ENCODE data around the gene DYNC2I2.
"Not testable (repeated sequence)": the region's sequence is repeated elsewhere in the genome, so short reads cannot be mapped to it uniquely, and the experiment has no call there.

The DYNC2I2 gene

GRCh38 chr9:128677794-128678193 is 21.1 kb upstream of the DYNC2I2 start:
- Histone ChIP-seq H3K4me1 (ENCODE audit: control insufficient read depth, insufficient read depth, low read length) (no peaks in the 10 kb centered on the region), H3K27ac (ENCODE audit: low read depth, low read length) (no peak overlapping the region), H3K4me3 (ENCODE audit: low read length) (no peak overlapping the region), H3K27me3 (ENCODE audit: control insufficient read depth, insufficient read depth, low read length) (no peaks in the 10 kb centered on the region), H3K36me3 (ENCODE audit: control insufficient read depth, insufficient read depth, low read length) (no peaks in the 10 kb centered on the region), H3K9ac (ENCODE audit: low read length) (no peak overlapping the region)

GRCh38 chr9:128675382-128675781 is 18.7 kb upstream of the DYNC2I2 start:
- Histone ChIP-seq H3K4me3 (ENCODE audit: low read length) (no peak overlapping the region), H3K36me3 (ENCODE audit: control insufficient read depth, insufficient read depth, low read length) (no peaks in the 10 kb centered on the region), H3K4me1 (ENCODE audit: control insufficient read depth, insufficient read depth, low read length) (no peaks in the 10 kb centered on the region), H3K27ac (ENCODE audit: low read depth, low read length) (no peak overlapping the region), H3K27me3 (ENCODE audit: control insufficient read depth, insufficient read depth, low read length) (no peaks in the 10 kb centered on the region), H3K9ac (ENCODE audit: low read length) (no peak overlapping the region)

GRCh38 chr9:128669786-128670185 is 13.1 kb upstream of the DYNC2I2 start:
- H3K9ac ChIP-seq (ENCODE audit: low read length): no peak overlapping the region
- H3K4me1 ChIP-seq (ENCODE audit: control insufficient read depth, insufficient read depth, low read length): no peaks in the 10 kb centered on the region
- no peaks in the 10 kb centered on the region for H3K36me3 ChIP-seq (ENCODE audit: control insufficient read depth, insufficient read depth, low read length)
- H3K27me3 ChIP-seq (ENCODE audit: control insufficient read depth, insufficient read depth, low read length): no peaks in the 10 kb centered on the region
- no peak overlapping the region for H3K4me3 ChIP-seq (ENCODE audit: low read length)
- no peak overlapping the region for H3K27ac ChIP-seq (ENCODE audit: low read depth, low read length)

- H3K27ac ChIP-seq (ENCODE audit: low read depth, low read length); H3K27me3 ChIP-seq (ENCODE audit: control insufficient read depth, insufficient read depth, low read length); H3K4me1 ChIP-seq (ENCODE audit: control insufficient read depth, insufficient read depth, low read length); H3K36me3 ChIP-seq (ENCODE audit: control insufficient read depth, insufficient read depth, low read length); H3K9ac ChIP-seq (ENCODE audit: low read length); H3K4me3 ChIP-seq (ENCODE audit: low read length): not testable (repeated sequence)
These were observed 9.9 kb upstream of the DYNC2I2 start for GRCh38 chr9:128666481-128666941.

GRCh38 chr9:128657796-128658195 is 1.1 kb upstream of the DYNC2I2 start:
- no peak overlapping the region for H3K9ac ChIP-seq (ENCODE audit: low read length)
- H3K27ac ChIP-seq (ENCODE audit: low read depth, low read length): no peak overlapping the region
- no peaks in the 10 kb centered on the region for H3K36me3 ChIP-seq (ENCODE audit: control insufficient read depth, insufficient read depth, low read length)
- no peak overlapping the region for H3K4me3 ChIP-seq (ENCODE audit: low read length)
- no peaks in the 10 kb centered on the region for H3K27me3 ChIP-seq (ENCODE audit: control insufficient read depth, insufficient read depth, low read length)
- H3K4me1 ChIP-seq (ENCODE audit: control insufficient read depth, insufficient read depth, low read length): no peaks in the 10 kb centered on the region

- H3K27ac ChIP-seq (ENCODE audit: low read depth, low read length): peak overlapping the region; percentile 100
These were observed 677 bp upstream of the DYNC2I2 start for GRCh38 chr9:128657344-128657704.

GRCh38 chr9:128654481-128654880 is 2.2 kb downstream of the DYNC2I2 start:
- Histone ChIP-seq H3K4me1 (ENCODE audit: control insufficient read depth, insufficient read depth, low read length) (no peaks in the 10 kb centered on the region), H3K4me3 (ENCODE audit: low read length) (no peak overlapping the region), H3K27me3 (ENCODE audit: control insufficient read depth, insufficient read depth, low read length) (no peaks in the 10 kb centered on the region), H3K36me3 (ENCODE audit: control insufficient read depth, insufficient read depth, low read length) (no peaks in the 10 kb centered on the region), H3K9ac (ENCODE audit: low read length) (no peak overlapping the region), H3K27ac (ENCODE audit: low read depth, low read length) (no peak overlapping the region)

More at GRCh38 chr9:128657344-128657704, 677 bp upstream of the DYNC2I2 start:
- H3K27me3 ChIP-seq (ENCODE audit: control insufficient read depth, insufficient read depth, low read length): no peaks in the 10 kb centered on the region
- peak overlapping the region; percentile 91 for H3K4me3 ChIP-seq (ENCODE audit: low read length)
- H3K4me1 ChIP-seq (ENCODE audit: control insufficient read depth, insufficient read depth, low read length): no peaks in the 10 kb centered on the region
- no peak overlapping the region for H3K9ac ChIP-seq (ENCODE audit: low read length)
- H3K36me3 ChIP-seq (ENCODE audit: control insufficient read depth, insufficient read depth, low read length): no peaks in the 10 kb centered on the region

- Histone ChIP-seq H3K4me1 (ENCODE audit: control insufficient read depth, insufficient read depth, low read length) (no peaks in the 10 kb centered on the region), H3K9ac (ENCODE audit: low read length) (no peak overlapping the region), H3K4me3 (ENCODE audit: low read length) (no peak overlapping the region), H3K27me3 (ENCODE audit: control insufficient read depth, insufficient read depth, low read length) (no peaks in the 10 kb centered on the region), H3K36me3 (ENCODE audit: control insufficient read depth, insufficient read depth, low read length) (no peaks in the 10 kb centered on the region), H3K27ac (ENCODE audit: low read depth, low read length) (no peak overlapping the region)
These were observed 2.7 kb downstream of the DYNC2I2 start for GRCh38 chr9:128653908-128654307.

- Histone ChIP-seq H3K4me3 (ENCODE audit: low read length) (no peak overlapping the region), H3K36me3 (ENCODE audit: control insufficient read depth, insufficient read depth, low read length) (no peaks in the 10 kb centered on the region), H3K27me3 (ENCODE audit: control insufficient read depth, insufficient read depth, low read length) (no peaks in the 10 kb centered on the region), H3K27ac (ENCODE audit: low read depth, low read length) (no peak overlapping the region), H3K9ac (ENCODE audit: low read length) (no peak overlapping the region), H3K4me1 (ENCODE audit: control insufficient read depth, insufficient read depth, low read length) (no peaks in the 10 kb centered on the region)
These were observed 4.8 kb downstream of the DYNC2I2 start for GRCh38 chr9:128651798-128652197.

- H3K4me1 ChIP-seq (ENCODE audit: control insufficient read depth, insufficient read depth, low read length); H3K9ac ChIP-seq (ENCODE audit: low read length); H3K36me3 ChIP-seq (ENCODE audit: control insufficient read depth, insufficient read depth, low read length); H3K27me3 ChIP-seq (ENCODE audit: control insufficient read depth, insufficient read depth, low read length); H3K4me3 ChIP-seq (ENCODE audit: low read length); H3K27ac ChIP-seq (ENCODE audit: low read depth, low read length): not testable (repeated sequence)
These were observed 8.4 kb downstream of the DYNC2I2 start for GRCh38 chr9:128648206-128648605.

- Histone ChIP-seq H3K4me1 (ENCODE audit: control insufficient read depth, insufficient read depth, low read length) (no peaks in the 10 kb centered on the region), H3K9ac (ENCODE audit: low read length) (no peak overlapping the region), H3K27me3 (ENCODE audit: control insufficient read depth, insufficient read depth, low read length) (no peaks in the 10 kb centered on the region), H3K27ac (ENCODE audit: low read depth, low read length) (no peak overlapping the region), H3K36me3 (ENCODE audit: control insufficient read depth, insufficient read depth, low read length) (peaks cover 3% of the 10 kb centered on the region), H3K4me3 (ENCODE audit: low read length) (no peak overlapping the region)
These were observed 12.9 kb downstream of the DYNC2I2 start for GRCh38 chr9:128643519-128644300.

- peaks cover 3% of the 10 kb centered on the region for H3K36me3 ChIP-seq (ENCODE audit: control insufficient read depth, insufficient read depth, low read length)
- no peaks in the 10 kb centered on the region for H3K27me3 ChIP-seq (ENCODE audit: control insufficient read depth, insufficient read depth, low read length)
- no peak overlapping the region for H3K4me3 ChIP-seq (ENCODE audit: low read length)
These were observed 13.9 kb downstream of the DYNC2I2 start for GRCh38 chr9:128642675-128643245.

GRCh38 chr9:128640603-128641002 is 16.0 kb downstream of the DYNC2I2 start:
- Histone ChIP-seq H3K4me3 (ENCODE audit: low read length) (no peak overlapping the region), H3K36me3 (ENCODE audit: control insufficient read depth, insufficient read depth, low read length) (peaks cover 3% of the 10 kb centered on the region), H3K27me3 (ENCODE audit: control insufficient read depth, insufficient read depth, low read length) (no peaks in the 10 kb centered on the region), H3K27ac (ENCODE audit: low read depth, low read length) (no peak overlapping the region), H3K4me1 (ENCODE audit: control insufficient read depth, insufficient read depth, low read length) (peaks cover 2% of the 10 kb centered on the region), H3K9ac (ENCODE audit: low read length) (no peak overlapping the region)

More at GRCh38 chr9:128642675-128643245, 13.9 kb downstream of the DYNC2I2 start:
- H3K9ac ChIP-seq (ENCODE audit: low read length): no peak overlapping the region
- no peaks in the 10 kb centered on the region for H3K4me1 ChIP-seq (ENCODE audit: control insufficient read depth, insufficient read depth, low read length)
- no peak overlapping the region for H3K27ac ChIP-seq (ENCODE audit: low read depth, low read length)

All from rectal smooth muscle tissue (tissue), 1 donor.